HepG2 (cell line): ENCODE measurements around the gene M1AP. TPM values are rescaled to one million over a fixed set of nuclear protein-coding genes. Genes with fewer than 3 reads are reported as not detected.

Source experiments
- DZIP1 ChIP-seq: sonication (generic); formaldehyde crosslinking; IDR thresholded peaks from 2 replicates; pipeline ENCODE4 v1.5.0; 2020; ENCODE audit warnings: mild to moderate bottlenecking, missing genetic modification reagents
- FIP1L1 ChIP-seq: fragments of 200-400 bp; formaldehyde crosslinking; IDR thresholded peaks from 2 replicates; pipeline ENCODE4 v1.6.1; 2018; ENCODE audit warnings: low read depth, mild to moderate bottlenecking, low read length, moderate library complexity, borderline replicate concordance; ENCODE audit not compliant: insufficient read depth
- GABPB1 ChIP-seq: IDR thresholded peaks from 2 replicates; pipeline ENCODE4 v1.6.1; 2016; ENCODE audit warnings: mild to moderate bottlenecking, missing genetic modification reagents, moderate library complexity, missing compliant biosample characterization
- HNF1B ChIP-seq: sonication (generic); formaldehyde crosslinking; IDR thresholded peaks from 2 replicates; pipeline ENCODE4 v1.5.1; 2020; ENCODE audit warnings: mild to moderate bottlenecking, moderate library complexity, missing genetic modification reagents
- SCMH1 ChIP-seq: sonication (generic); formaldehyde crosslinking; IDR thresholded peaks from 2 replicates; pipeline ENCODE4 v1.9.0; 2021; ENCODE audit warnings: missing genetic modification reagents, mild to moderate bottlenecking, borderline replicate concordance
- SP2 ChIP-seq: sonication (generic); formaldehyde crosslinking; IDR thresholded peaks from 2 replicates; pipeline ENCODE4 v1.5.1; 2020; ENCODE audit warnings: mild to moderate bottlenecking, missing genetic modification reagents
- STAT6 ChIP-seq: sonication (generic); formaldehyde crosslinking; IDR thresholded peaks from 2 replicates; pipeline ENCODE4 v1.4.0; 2020; ENCODE audit warnings: missing genetic modification reagents, mild to moderate bottlenecking, borderline replicate concordance
- TBX2 ChIP-seq: sonication (generic); formaldehyde crosslinking; IDR thresholded peaks from 2 replicates; pipeline ENCODE4 v1.5.0; 2020; ENCODE audit warnings: missing genetic modification reagents, mild to moderate bottlenecking, borderline replicate concordance
- YEATS4 ChIP-seq: sonication (generic); formaldehyde crosslinking; IDR thresholded peaks from 2 replicates; pipeline ENCODE4 v1.4.0; 2020; ENCODE audit warnings: missing genetic modification reagents, borderline replicate concordance
- ZBTB37 ChIP-seq: sonication (generic); formaldehyde crosslinking; IDR thresholded peaks from 2 replicates; pipeline ENCODE4 v1.4.0; 2020; ENCODE audit warnings: mild to moderate bottlenecking, missing genetic modification reagents
- ZKSCAN5 ChIP-seq: sonication (generic); formaldehyde crosslinking; IDR thresholded peaks from 2 replicates; pipeline ENCODE4 v1.5.1; 2020; ENCODE audit warnings: mild to moderate bottlenecking, missing genetic modification reagents
- ZNF205 ChIP-seq: IDR thresholded peaks from 2 replicates; pipeline ENCODE4 v1.6.1; 2018; ENCODE audit warnings: missing biosample characterization, missing genetic modification reagents
- ZNF30 ChIP-seq: sonication (generic); formaldehyde crosslinking; IDR thresholded peaks from 2 replicates; pipeline ENCODE4 v1.5.0; 2020; ENCODE audit warnings: mild to moderate bottlenecking, missing genetic modification reagents
- ZNF317 ChIP-seq: sonication (generic); formaldehyde crosslinking; IDR thresholded peaks from 2 replicates; pipeline ENCODE4 v1.5.0; 2020; ENCODE audit warnings: mild to moderate bottlenecking, missing genetic modification reagents
- ZNF34 ChIP-seq: sonication (generic); formaldehyde crosslinking; IDR thresholded peaks from 2 replicates; pipeline ENCODE4 v1.4.0; 2020; ENCODE audit warnings: mild to moderate bottlenecking, missing genetic modification reagents, borderline replicate concordance
- ZSCAN29 ChIP-seq: sonication (generic); formaldehyde crosslinking; conservative IDR thresholded peaks from 2 replicates; pipeline ENCODE4 v1.4.0; 2020; ENCODE audit warnings: mild to moderate bottlenecking, missing genetic modification reagents
- polyA plus RNA-seq, 8 experiments: library from polyadenylated mRNA; depleted of rRNA in 3 of 8; stranded (reverse) in 7 of 8; unstranded in 1 of 8; fragments of >200 nt; fragmentation: Illumina TruSeq in 4 of 8; extraction: Trizol in 4 of 8; gene quantifications; 2 replicates each; pipeline versions ENCODE4 v1.2.1 to v1.2.3, GENCODE V29; 2011 to 2016; ENCODE audit warnings: low read depth in 4 of 8, missing spikeins in 1 of 8, mixed read lengths in 1 of 8; ENCODE audit not compliant: insufficient read depth in 1 of 8
- total RNA-seq, 5 experiments: library from RNA; depleted of rRNA; stranded (reverse); fragments of >200 nt; fragmentation: Illumina TruSeq; extraction: Trizol; gene quantifications; 2 replicates each; pipeline ENCODE4 v1.2.3, GENCODE V29; 2016; ENCODE audit warnings: low read depth in 1 of 5

Gene M1AP
- total and polyA plus RNA-seq, 2 of the 13 experiments (the other 11 are each of a cell fraction or from before 2014, with no cell fraction given): not detected

GRCh38 chr2:74552914-74553811, 95.0 kb downstream of the M1AP start (continued):
- TF ChIP-seq ZNF205 (CRISPR knock-in tag) (peak; percentile 73), FIP1L1 (no peak), GABPB1 (CRISPR knock-in tag) (peak; percentile 39; the same call in 1 of the 2 replicates), ZKSCAN5 (CRISPR knock-in tag) (no peak), ZSCAN29 (CRISPR knock-in tag) (no peak), TBX2 (CRISPR knock-in tag) (0 out of 2 replicates have a peak, but pooled peaks have one; percentile 14), YEATS4 (CRISPR knock-in tag) (0 out of 2 replicates have a peak, but pooled peaks have one; percentile 16), HNF1B (CRISPR knock-in tag) (no peak), DZIP1 (no peak), ZNF34 (CRISPR knock-in tag) (no peak), ZBTB37 (CRISPR knock-in tag) (no peak), STAT6 (CRISPR knock-in tag) (no peak), SCMH1 (CRISPR knock-in tag) (no peak), SP2 (CRISPR knock-in tag) (no peak), ZNF317 (CRISPR knock-in tag) (0 out of 2 replicates have a peak, but pooled peaks have one; percentile 28), ZNF30 (CRISPR knock-in tag) (0 out of 2 replicates have a peak, but pooled peaks have one; percentile 20)
